Keratinocyte (primary cell): ENCODE results near the gene PTMA.

Experiments used
- EZH2 ChIP-seq: IDR thresholded peaks from one replicate; pipeline ENCODE4 v1.6.1; 2012; ENCODE audit warnings: inconsistent platforms, mild to moderate bottlenecking, low read length, moderate library complexity
- TF ChIP-seq, protein P1 (sequence below), 3 experiments: IDR thresholded peaks in 1 of 3; conservative IDR thresholded peaks in 1 of 3; optimal IDR thresholded peaks in 1 of 3; 2 replicates in 2 of 3; 3 replicates in 1 of 3; pipeline versions ENCODE3 to v1.5.1; 2011; ENCODE audit warnings: low read length in 3 of 3, mild to moderate bottlenecking in 3 of 3, moderate library complexity in 2 of 3, control low read depth in 1 of 3, inconsistent platforms in 1 of 3; ENCODE audit not compliant: insufficient read depth in 2 of 3; ENCODE audit errors: extremely low read depth in 1 of 3

DNA sequence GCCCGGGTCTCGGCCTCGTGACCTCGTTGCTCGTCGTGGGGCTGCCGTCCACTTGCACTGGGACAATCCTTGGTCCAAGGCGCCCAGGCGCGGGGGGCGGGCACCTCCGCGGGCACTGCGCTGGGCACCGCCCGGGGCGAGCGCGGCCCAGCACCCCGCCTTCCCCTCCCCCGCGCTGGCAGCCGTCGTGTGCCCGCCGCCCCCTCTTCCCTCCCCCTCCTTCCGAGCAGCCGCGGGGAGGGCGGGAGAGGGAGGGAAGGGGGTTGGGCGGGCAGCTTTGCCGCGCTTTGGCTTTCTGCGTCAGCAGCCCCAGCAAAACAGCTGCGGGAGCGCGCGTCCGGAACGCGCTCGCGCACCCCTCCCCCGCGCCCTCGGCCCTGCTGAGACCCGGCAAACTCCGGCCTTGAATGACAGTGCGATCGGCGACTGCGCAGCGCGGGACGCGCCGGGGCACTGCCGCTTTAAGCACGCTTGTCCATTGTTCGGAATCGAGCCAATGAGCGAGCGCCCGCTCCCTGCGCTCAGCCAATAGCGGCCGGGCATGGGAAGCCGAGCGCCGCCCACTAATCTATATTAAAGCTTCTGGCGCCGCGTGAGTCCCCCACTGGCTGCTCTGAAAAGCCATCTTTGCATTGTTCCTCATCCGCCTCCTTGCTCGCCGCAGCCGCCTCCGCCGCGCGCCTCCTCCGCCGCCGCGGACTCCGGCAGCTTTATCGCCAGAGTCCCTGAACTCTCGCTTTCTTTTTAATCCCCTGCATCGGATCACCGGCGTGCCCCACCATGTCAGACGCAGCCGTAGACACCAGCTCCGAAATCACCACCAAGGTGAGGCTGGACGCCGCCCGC is at the start of gene PTMA:
- no peak for TF ChIP-seq EZH2
- TF ChIP-seq, protein P1, sequence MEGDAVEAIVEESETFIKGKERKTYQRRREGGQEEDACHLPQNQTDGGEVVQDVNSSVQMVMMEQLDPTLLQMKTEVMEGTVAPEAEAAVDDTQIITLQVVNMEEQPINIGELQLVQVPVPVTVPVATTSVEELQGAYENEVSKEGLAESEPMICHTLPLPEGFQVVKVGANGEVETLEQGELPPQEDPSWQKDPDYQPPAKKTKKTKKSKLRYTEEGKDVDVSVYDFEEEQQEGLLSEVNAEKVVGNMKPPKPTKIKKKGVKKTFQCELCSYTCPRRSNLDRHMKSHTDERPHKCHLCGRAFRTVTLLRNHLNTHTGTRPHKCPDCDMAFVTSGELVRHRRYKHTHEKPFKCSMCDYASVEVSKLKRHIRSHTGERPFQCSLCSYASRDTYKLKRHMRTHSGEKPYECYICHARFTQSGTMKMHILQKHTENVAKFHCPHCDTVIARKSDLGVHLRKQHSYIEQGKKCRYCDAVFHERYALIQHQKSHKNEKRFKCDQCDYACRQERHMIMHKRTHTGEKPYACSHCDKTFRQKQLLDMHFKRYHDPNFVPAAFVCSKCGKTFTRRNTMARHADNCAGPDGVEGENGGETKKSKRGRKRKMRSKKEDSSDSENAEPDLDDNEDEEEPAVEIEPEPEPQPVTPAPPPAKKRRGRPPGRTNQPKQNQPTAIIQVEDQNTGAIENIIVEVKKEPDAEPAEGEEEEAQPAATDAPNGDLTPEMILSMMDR (optimal IDR thresholded peaks at IDR 0.05 in 1 of 3, IDR thresholded peaks at IDR 0.05 in 1 of 3, conservative IDR thresholded peaks at IDR 0.05 in 1 of 3; ENCODE audit: extremely low read depth in 1 of 3, insufficient read depth in 2 of 3, low read length in 3 of 3) = no peak
